ENCODE measurements around the gene TAC1.
"Not testable (repeated sequence)": the region's sequence is repeated elsewhere in the genome, so short reads cannot be mapped to it uniquely, and the experiment has no call there.

The TAC1 gene

GRCh38 chr7:97731736-97732564 is at the start of gene TAC1:
TSS of gene TAC1 (plus strand) at chr7:97732086. CDS start at chr7:97732613, 527 bp downstream.
- DNase-seq (ENCODE audit: low spot score) = no peak

GRCh38 chr7:97685952-97686351 is 45.9 kb upstream of the TAC1 start:
- DNase-seq (ENCODE audit: low spot score) = no peak

GRCh38 chr7:97693586-97693985 is 38.3 kb upstream of the TAC1 start:
- DNase-seq (ENCODE audit: low spot score) = no peak

GRCh38 chr7:97694355-97694754 is 37.5 kb upstream of the TAC1 start:
- DNase-seq (ENCODE audit: low spot score) = no peak

- no peak for DNase-seq (ENCODE audit: low spot score)
Observed at GRCh38 chr7:97697396-97697795, 34.5 kb upstream of the TAC1 start.

GRCh38 chr7:97722386-97722785 is 9.5 kb upstream of the TAC1 start:
- no peak for DNase-seq (ENCODE audit: low spot score)

GRCh38 chr7:97732565-97733275 is 834 bp downstream of the TAC1 start:
- no peak for DNase-seq (ENCODE audit: low spot score)

GRCh38 chr7:97733276-97734161 is 1.6 kb downstream of the TAC1 start:
- DNase-seq (ENCODE audit: low spot score) = no peak

- DNase-seq (ENCODE audit: low spot score) = no peak
Observed at GRCh38 chr7:97734255-97734654, 2.4 kb downstream of the TAC1 start.

- DNase-seq (ENCODE audit: low spot score) = no peak
Observed at GRCh38 chr7:97735075-97735474, 3.2 kb downstream of the TAC1 start.

- no peak for DNase-seq (ENCODE audit: low spot score)
Observed at GRCh38 chr7:97748482-97748881, 16.6 kb downstream of the TAC1 start.

- DNase-seq (ENCODE audit: low spot score) = no peak
Observed at GRCh38 chr7:97751566-97751965, 19.7 kb downstream of the TAC1 start.

GRCh38 chr7:97752215-97752614 is 20.3 kb downstream of the TAC1 start:
- DNase-seq (ENCODE audit: low spot score) = no peak

GRCh38 chr7:97757824-97758223 is 25.9 kb downstream of the TAC1 start:
- no peak for DNase-seq (ENCODE audit: low spot score)

- no peak for DNase-seq (ENCODE audit: low spot score)
Observed at GRCh38 chr7:97770850-97771249, 39.0 kb downstream of the TAC1 start.

- no peak for DNase-seq (ENCODE audit: low spot score)
Observed at GRCh38 chr7:97771576-97771975, 39.7 kb downstream of the TAC1 start.

GRCh38 chr7:97772045-97772901 is 40.4 kb downstream of the TAC1 start:
- DNase-seq (ENCODE audit: low spot score) = no peak

GRCh38 chr7:97786398-97786797 is 54.5 kb downstream of the TAC1 start:
- DNase-seq (ENCODE audit: low spot score) = not testable (repeated sequence)

Measured in cerebellar cortex (tissue), 1 donor.